ENCODE data around the gene NKIRAS1. TPM values are rescaled to one million over a fixed set of nuclear protein-coding genes. Genes with fewer than 3 reads are reported as not detected.

The NKIRAS1 gene
- total RNA-seq, 2 experiments from 2014 or later: 3.6 to 3.9 TPM

DNA sequence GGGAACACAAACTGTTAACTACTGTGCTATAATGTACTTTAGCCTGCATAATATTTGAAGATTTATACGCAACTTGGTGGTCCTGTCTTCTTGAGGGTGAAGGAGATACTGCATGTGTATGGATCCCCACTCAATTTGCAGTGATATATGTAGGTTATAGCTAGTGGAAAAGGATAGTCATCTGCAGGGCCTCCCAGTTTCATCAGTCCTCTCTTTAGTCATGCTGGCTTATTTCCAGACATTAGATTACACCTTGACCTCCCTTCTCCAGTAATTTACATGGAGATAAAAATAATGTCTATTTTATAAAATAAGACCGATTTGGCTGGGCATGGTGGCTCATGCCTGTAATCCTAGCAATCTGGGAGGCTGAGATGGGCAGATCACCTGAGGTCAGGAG is 32.0 kb upstream of the NKIRAS1 start:
- intact Hi-C loops (cut with micrococcal nuclease): no loop called here
- ChIA-PET POLR2A (interaction anchor here (6.1 kb wide), 1 partner anchor 31 kb away, joined by 53 read pairs; the partner anchor contains the start of genes NKIRAS1 and RPL15), CTCF (no interaction called here)
- Mint-ChIP-seq H3K4me1 (ENCODE audit: low read depth) (peaks cover 60% of the 10 kb centered on the region), H3K36me3 (ENCODE audit: low read depth) (no peaks in the 10 kb centered on the region), H3K9me3 (no peaks in the 10 kb centered on the region), H3K27me3 (peaks cover 6% of the 10 kb centered on the region), H3K4me3 (no peak overlapping the region), H3K27ac (no peak overlapping the region)
- DNase-seq (no peak), ATAC-seq (no peak)
- TF ChIP-seq, protein P1, sequence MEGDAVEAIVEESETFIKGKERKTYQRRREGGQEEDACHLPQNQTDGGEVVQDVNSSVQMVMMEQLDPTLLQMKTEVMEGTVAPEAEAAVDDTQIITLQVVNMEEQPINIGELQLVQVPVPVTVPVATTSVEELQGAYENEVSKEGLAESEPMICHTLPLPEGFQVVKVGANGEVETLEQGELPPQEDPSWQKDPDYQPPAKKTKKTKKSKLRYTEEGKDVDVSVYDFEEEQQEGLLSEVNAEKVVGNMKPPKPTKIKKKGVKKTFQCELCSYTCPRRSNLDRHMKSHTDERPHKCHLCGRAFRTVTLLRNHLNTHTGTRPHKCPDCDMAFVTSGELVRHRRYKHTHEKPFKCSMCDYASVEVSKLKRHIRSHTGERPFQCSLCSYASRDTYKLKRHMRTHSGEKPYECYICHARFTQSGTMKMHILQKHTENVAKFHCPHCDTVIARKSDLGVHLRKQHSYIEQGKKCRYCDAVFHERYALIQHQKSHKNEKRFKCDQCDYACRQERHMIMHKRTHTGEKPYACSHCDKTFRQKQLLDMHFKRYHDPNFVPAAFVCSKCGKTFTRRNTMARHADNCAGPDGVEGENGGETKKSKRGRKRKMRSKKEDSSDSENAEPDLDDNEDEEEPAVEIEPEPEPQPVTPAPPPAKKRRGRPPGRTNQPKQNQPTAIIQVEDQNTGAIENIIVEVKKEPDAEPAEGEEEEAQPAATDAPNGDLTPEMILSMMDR (IDR thresholded peaks at IDR 0.05): no peak

- Mint-ChIP-seq H3K27ac (peak overlapping the region; percentile 93), H3K36me3 (ENCODE audit: low read depth) (no peaks in the 10 kb centered on the region), H3K9me3 (no peaks in the 10 kb centered on the region), H3K4me3 (peak overlapping the region; percentile 84), H3K4me1 (ENCODE audit: low read depth) (peaks cover 39% of the 10 kb centered on the region), H3K27me3 (peaks cover 10% of the 10 kb centered on the region)
- TF ChIP-seq, protein P1 (IDR thresholded peaks at IDR 0.05): no peak
- DNase-seq (peak; percentile 95), ATAC-seq (peak; percentile 82)
- intact Hi-C loops (cut with micrococcal nuclease): loop anchor here (2.0 kb wide), 1 partner anchor 29 kb away; the partner anchor contains the start of genes NKIRAS1 and RPL15
- CTCF ChIA-PET: interaction anchor here (1.4 kb wide), 1 partner anchor 12 kb away, joined by 3 read pairs; no protein-coding TSS in a partner anchor
- POLR2A ChIA-PET: interaction anchor here (1.2 to 6.1 kb wide), 3 partner anchors 10 to 29 kb away, joined by 4 to 53 read pairs (median 5); partner anchors contain the start of genes NKIRAS1 and RPL15
Observed at GRCh38 chr3:23945913-23946687, 29.3 kb upstream of the NKIRAS1 start.

DNA sequence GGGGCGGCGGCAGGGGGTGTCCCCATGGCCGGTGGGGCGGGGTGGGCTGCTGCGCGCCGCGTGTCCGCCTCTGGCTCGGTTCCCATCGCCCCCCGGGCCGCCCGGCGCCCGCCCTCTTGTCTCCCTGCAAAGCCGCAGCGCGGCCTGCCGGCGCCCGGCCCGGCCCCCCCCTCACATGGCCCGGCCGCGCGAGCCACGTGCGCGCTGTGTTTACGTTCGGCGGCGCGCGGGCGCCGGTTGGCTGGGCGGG is 28.8 kb upstream of the NKIRAS1 start:
- POLR2A ChIA-PET: interaction anchor here (1.3 to 6.1 kb wide), 3 partner anchors 10 to 28 kb away, joined by 5 to 53 read pairs (median 28); partner anchors contain the start of genes NKIRAS1 and RPL15
- Mint-ChIP-seq H3K9me3 (no peaks in the 10 kb centered on the region), H3K4me3 (no peak overlapping the region), H3K27ac (no peak overlapping the region), H3K4me1 (ENCODE audit: low read depth) (peaks cover 36% of the 10 kb centered on the region), H3K36me3 (ENCODE audit: low read depth) (no peaks in the 10 kb centered on the region), H3K27me3 (peaks cover 10% of the 10 kb centered on the region)
- DNase-seq (no peak), ATAC-seq (no peak)
- TF ChIP-seq, protein P1 (IDR thresholded peaks at IDR 0.05): no peak
- intact Hi-C loops (cut with micrococcal nuclease): loop anchor here (2.0 kb wide), 1 partner anchor 29 kb away; the partner anchor contains the start of genes NKIRAS1 and RPL15
- CTCF ChIA-PET: no interaction called here

DNA sequence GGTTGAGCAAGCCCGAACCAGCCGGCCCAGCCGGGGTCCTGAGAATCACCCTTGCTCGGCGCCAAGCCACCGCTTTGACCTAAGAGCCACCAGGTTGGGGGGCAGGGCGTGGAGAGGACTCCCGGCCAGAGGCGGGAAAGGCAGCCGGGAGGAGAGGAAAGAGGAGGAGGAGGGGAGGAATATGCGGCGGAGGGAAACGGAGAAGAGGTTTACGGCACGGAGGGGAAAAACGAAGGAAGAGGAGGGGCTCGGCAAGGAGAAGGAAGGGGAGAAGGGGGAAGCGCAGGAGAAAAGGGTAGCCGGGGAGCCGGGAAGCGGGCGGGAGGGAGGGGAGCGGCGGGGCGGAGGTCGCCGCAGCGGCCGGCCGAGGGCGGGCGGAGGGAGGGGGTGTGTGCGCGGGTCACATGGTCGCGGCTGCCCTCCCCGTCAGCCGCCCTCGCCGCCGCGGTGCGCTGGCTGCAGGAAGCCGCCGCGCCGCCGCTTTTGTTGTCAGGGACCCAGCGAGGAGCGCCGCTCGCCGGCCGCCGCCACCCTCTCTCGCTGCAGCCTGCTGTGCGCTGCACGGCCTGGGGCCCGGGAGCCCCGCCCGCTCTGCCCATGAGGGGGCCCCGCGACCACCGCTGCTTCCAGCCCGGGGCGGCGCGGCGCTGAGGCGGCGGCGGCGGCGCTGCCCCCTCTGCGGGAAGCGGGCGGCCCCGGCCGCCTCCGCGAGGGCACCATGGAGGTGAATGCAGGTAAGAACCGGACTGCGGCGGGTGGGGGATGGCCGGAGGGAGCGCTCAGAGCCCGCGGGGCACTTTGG is 28.3 kb upstream of the NKIRAS1 start, which contains the start of gene NR1D2:
NR1D2 (plus strand) TSS at position 426 of the 802 bp plus-strand sequence; CDS start at position 719, 293 bp downstream.
- H3K36me3 Mint-ChIP-seq (ENCODE audit: low read depth): no peaks in the 10 kb centered on the region
- ATAC-seq (peak; percentile 46), DNase-seq (peak; percentile 82)
- H3K27me3 Mint-ChIP-seq: peaks cover 10% of the 10 kb centered on the region
- ChIA-PET POLR2A (interaction anchor here (0.8 to 2.1 kb wide), 2 partner anchors 20 to 27 kb away, joined by 4 to 28 read pairs; partner anchors contain the start of genes NKIRAS1 and RPL15), CTCF (interaction anchor here (1.9 kb wide), 1 partner anchor 56 kb away, joined by 7 read pairs; no protein-coding TSS in a partner anchor)
- peak within 1 kb of the TSS; percentile 93 for H3K27ac Mint-ChIP-seq
- H3K4me3 Mint-ChIP-seq: peak within 1 kb of the TSS; percentile 84
- intact Hi-C loops (cut with micrococcal nuclease): loop anchor here (2.0 kb wide), 1 partner anchor 28 kb away; the partner anchor contains the start of genes NKIRAS1 and RPL15
- peaks cover 32% of the 10 kb centered on the region for H3K4me1 Mint-ChIP-seq (ENCODE audit: low read depth)
- H3K9me3 Mint-ChIP-seq: no peaks in the 10 kb centered on the region
- TF ChIP-seq, protein P1 (IDR thresholded peaks at IDR 0.05): no peak
